Activated CD4-positive, alpha-beta T cell treated with anti-CD3 and anti-CD28 coated beads, Interleukin-2, Interleukin-6, amounts not matched to agents 100 ng/mL and 50 ng/mL, durations not matched to agents 16 hours and 8 hours (primary cell): Measurements from ENCODE around the gene CCDC33.
A peak's percentile ranks its signal among the peaks of the same experiment; 100 is the strongest.

Experiments used
- DNase-seq: peaks from one replicate; pipeline ENCODE4 v3.0.0-alpha.2; 2020

Gene CCDC33

DNA sequence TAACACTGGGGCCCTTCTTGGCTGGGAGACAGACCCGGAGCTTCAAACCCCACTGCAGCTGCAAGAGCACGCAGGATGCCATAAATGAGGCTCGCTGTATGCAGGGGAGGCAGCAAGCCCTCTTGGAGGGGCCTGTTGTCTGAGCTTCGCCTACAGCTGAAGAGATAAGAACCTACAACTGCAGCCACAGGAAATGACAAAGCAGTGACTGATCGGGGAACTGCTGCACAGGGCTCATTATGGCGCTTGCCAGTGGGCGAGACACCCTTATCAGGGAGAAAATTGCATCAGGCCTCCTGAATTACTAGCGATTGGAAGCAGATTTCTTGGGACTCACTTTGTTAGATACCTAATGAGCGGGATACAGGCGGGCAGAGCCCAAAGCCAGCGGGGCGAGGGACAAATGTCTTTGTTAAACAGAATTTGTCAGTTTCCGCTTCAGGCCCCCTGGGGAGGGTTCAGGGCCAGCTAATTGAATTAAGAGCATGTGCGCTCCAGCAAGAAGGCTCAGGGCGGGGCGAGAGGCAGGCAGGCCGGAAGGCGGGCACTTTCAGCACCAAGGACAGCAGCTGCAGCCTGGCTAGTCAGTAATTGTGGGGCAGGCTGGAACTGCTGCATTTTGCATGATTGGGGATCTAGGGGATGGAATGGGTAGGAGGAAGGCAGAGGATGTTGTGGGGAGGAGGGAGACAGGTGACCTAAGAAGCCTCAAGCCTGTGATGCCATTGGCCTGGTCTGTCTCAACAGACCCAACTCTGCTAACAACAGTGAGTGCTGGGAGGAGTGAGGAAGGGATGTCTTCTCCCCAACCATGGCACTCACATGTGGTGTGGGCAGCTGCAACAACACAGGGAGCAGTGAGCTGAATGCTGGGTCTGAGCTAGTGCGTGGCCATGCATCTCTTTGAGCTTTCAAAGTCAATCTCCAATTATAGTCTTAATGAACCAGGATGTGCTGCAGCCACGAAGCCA, 55.3 kb downstream of the CCDC33 start:
- DNase-seq, result peak; percentile 77

DNA sequence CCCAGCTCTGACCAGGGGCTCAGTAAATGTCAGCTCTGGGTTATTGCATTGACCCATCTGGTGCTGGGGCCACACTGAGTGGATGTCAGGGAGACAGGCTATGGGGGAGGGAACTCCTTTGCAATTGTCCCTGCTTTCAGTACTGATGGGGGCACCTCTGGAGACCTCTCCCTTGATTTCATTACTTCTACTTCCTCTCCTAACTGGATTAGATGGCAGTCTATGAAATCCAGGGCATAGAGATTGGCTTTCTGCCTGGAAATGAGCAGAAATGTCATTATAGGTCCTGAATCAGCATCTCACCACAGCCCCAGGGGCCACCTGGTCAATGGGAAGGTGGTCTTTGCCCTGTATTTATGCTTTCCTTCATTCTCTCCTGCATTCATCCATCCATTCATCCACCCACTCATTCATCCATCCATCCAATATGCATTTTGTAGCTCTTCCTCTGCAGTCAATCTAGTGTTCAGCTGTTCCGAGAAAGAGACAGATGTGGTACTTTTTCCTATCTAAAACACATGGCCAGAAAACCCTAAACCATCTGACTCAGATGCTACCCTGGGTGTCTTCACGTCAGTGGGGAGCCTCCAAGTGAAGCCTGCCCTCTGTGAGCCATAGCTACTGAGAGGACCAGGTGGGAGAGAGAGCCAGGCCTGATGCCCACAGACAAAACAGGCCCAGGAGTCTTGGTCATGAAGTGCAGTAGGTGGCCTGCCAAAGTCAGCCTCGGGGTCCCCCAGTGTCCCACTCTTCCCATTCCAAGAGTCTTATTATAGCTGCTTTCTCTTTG, 57.1 kb downstream of the CCDC33 start:
- DNase-seq, result no peak

DNA sequence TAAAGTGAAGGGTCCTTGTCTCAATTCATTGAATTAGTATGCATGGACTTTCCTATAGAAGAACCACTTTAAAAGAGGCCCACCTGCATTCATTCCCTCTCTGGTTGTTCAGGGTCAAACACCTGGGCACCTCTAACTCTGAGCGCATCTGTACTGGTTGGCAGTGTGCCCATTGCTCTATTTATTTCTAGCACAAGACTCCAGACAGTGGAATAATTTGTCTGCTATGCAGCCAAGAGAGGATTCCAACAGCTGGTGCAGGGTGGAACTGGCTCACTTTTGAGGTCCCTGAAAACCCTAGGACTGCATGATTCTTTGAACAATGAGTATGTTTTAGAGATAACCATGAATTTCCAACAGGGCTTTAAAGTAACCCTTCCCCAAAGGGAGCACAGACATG, 57.9 kb downstream of the CCDC33 start:
- no peak for DNase-seq

DNA sequence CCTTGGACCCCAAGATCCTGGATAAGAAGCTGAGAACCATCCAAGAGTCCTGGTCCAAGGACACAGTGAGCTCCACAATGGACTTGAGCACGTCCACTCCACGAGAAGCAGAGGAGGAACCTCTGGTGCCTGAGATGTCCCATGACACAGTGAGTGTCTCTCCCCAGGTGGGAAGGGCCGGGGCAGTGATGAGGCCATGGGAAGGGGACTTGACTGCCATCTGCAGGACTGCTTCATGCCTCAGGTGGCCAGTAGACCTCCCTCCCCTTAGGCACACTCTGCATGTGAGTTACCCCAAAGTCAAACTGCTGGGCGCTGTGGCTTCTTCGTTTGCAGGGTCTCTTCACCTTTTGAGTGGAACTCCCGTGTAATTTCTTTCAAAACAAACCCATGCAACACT, 59.7 kb downstream of the CCDC33 start:
- DNase-seq, result no peak

DNA sequence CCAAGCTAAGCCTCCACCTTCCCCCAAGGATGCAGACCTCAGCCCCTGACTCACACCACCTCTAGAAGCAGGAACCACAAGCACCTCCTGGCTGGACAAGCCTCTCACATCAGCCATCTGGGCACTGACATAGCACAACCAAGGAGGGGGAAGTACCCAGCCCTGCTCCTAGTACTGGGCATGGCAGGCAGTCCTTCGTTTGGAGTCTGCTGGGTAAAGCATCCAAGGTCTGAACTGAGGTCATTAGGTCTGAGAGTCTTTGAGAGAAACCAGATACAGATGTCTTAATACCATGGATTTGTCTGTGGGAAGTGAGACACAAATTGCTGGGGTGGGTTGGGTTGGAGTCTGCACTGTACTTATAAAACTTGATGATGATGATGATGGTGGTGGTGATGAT, 61.8 kb downstream of the CCDC33 start:
- DNase-seq, result no peak

DNA sequence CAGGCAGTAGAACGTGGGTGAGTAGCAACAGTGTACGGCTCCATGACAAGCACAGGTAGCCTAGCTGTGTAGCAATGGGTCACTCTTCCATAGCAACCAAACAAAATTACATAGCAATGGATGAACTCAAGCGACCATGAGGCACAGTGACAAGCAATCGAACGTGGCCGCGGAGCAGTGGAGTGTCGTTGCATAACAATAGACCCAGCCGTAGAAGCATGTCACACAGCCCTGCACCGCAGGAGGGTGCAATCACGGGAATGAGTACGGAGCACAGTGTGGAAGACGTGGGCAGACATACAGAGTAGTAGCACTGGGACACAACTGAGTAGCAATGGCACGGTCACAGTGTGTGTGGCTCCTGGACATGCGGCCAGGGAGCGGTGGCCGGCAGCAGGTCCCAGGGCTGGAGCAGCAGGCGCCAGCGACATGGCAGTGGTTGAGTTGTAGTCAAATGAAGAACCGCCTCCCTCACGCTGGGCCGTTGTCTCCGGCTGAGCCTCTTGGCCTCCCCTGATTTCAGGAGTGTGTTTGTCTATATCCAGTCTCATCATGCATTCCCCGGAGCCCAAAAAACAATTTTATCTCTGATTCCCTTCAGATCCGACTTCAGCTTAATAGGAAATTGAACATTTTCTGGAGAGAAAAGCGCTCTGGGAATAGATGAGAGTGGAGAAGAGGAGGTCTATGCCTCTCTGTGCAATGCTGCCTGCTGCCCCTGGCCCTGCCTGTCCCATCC, 64.1 kb downstream of the CCDC33 start:
- DNase-seq, result no peak

DNA sequence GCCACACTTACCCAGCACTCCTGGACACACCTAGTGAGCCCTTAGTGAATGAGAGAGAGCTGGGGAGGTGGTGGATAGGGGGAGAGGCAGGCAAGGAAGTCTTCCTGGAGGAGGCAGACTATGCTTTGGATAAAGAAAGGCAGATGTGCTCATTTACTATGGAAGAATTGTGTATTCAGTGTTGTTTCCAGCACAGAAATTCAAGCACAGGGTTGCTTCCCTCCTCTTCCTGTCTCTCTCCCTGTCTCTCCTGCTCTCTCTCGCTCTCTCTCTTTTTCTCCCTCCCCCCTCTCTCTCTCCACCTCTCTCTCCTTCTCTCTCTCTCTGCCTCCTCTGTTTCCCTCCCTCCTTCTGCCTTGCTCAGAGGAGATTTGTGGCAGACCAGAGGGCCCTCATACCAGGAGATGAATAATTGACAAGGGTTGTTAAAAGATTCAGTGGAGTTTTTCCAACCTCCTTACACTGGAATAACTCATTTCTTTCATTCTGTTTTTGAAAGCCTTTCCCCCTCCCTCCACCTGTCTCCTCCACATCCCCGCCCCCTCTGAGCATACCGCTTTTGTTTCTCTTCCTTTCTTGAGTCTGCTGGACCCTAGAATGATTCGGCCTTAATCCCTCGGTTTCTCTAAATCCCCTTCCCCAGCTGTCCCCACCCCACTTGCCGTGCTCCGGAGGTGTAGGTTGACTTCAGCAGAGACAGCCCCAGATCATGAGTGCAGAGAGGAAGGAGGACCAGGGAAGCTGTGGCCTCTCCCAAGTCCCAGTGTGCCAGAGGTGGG, 65.6 kb downstream of the CCDC33 start:
- no peak for DNase-seq

DNA sequence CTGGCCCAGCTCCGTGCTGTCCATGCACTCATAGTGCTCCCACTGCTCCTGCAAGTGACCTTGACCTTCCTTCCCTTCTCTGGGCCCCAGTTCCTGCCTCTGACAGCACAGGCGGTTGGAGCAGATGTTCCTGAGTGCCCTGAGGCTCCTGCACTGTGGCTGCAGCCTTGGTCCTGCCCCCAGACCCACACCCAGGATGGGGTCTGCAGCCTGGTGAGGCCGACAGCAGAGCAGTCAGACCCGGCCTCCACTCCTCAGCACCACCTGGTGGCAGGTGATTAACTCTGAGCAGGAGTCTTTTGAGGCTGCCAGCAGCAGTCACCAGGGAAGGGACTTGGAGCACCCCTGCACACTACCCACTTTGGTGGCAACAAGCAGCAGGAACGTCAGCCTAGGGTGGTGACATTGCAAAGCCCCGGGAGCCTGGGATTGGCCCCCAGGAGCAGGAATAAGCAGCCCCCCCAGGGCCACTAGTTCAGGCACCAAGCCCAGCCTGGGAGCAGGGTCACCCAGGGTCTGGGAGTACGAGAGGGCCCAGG, 66.8 kb downstream of the CCDC33 start:
- DNase-seq, result peak; percentile 40

DNA sequence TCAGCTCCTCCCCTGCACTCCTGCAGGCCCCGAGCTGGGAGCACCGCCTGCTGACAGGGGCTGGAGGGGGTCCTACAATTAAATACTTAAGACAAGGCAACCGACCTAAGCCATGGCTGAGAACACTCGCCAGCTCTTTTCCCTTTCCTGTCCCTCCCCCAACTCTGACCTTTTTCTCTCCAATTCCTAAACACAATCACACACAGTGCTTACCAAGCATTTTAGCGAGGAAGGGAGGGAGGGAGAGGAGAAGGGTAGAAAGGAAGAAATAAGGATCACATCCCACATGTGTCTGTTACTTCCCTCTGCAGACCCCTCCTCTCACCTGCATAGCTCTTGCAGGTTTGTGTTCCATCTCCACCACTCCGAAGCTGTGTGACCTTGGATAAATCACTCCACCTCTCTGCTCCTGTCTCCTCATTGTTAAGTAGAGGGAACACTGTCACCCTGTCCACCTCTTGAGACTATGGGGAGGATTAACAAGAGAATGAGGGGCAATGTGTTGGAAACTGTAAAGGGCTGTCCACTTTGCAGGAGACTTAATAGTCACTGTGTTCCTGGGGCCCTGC, 67.7 kb downstream of the CCDC33 start:
- DNase-seq, result no peak

DNA sequence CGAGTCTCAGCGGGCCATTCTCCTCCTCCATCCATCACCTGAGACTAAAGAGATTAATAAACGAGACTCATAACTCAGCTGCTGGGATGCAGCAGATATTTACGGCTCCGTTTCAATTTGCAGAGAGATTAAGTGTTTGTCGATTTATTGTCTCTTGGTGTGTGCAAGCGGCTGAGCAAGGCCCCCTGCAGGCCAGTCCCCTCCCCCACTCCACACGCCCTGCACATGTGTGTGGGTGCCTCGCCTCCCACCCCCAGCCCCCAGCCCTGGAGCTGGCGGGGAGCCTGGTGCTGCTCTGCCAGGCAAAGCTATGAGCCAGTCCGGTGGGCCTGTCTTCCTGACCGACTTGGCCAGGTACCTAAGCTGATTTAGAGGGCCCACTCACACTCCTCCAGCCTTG, 68.3 kb downstream of the CCDC33 start:
- DNase-seq, result no peak

DNA sequence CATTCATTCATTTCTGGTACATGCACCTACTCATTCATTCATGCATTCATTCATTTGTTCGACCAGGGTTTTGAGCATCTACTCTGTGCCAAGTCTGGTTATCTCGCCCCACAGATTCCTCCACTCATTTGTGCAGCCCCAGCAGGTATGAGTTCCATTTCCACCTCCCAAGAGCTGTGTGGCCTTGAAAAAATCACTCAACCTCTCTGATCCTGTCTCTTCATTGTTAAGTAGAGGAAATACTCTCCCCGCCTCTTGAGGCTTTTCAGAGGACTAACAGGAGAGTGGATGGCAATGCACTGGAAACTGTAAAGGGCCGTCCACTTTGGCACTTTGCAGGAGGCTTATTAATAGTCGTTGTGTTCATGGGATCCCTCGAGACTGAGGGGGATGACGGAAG, 69.6 kb downstream of the CCDC33 start:
- DNase-seq, result no peak

DNA sequence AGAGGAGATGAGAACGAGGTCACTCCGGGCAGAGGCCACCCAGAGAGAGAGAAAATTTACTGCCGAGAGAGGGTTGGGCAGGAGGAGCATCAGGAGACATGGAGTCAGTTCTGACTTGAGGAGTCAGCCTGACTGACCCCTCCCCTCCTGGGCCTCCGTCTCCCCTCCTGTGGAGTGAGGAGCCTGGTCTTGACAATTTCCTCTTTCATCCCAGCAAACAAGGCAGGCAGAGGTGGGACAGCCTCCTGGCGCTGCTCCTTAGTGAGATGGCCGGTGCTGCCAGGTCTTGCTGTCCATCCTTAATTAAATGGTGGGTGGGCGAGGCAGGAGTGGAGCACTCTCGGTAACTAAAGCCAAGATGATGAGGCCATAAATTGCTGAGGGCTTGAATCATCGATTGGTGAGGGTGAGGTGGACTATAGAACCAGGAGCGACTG, 70.7 kb downstream of the CCDC33 start:
- no peak for DNase-seq

DNA sequence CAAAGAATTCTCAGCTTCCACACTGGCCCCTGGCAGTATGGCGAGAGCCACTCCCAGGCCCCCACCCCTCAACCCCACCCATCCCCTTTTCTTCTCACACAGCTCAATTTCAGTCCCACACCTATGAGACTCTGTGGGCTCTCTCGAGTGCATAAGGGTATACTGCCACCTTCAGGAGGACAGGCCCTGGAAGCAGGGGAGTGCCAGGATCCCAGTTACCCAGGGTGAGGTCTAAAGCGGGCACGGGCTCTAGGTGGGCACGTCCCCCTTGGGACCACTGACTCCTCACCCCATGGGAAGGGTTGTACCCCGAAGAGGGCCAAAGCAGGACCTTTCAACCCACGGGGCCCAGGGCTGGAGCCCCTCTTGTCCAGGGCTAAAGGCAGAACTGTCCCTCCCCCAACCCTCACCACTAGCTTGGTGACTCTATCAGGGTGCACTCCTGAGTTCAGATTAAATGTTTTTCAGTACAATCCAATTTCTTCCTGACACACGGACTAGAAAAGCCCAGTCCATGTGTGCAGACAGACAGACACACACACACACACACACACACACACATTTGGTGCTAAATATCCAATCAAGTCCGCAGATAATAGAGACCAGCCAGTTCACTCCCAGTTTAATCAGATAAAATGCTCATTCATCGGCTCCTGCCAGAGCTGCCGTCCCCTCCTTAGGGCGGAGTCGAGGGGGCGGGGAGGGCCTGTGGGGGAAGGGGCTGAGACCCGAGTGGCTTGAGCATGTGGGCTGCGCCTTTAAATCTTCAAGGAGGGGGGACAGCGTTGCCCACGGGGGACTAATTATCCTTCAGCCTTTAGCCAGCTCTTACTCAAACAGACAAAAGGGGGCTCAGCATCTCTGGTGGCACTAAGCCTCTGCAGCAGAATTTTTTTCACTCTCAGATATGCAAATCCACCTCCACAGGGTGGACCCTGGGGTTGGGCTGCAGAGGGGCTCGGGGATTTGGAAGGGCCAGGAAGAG, 72.0 kb downstream of the CCDC33 start:
- peak; percentile 56 for DNase-seq

DNA sequence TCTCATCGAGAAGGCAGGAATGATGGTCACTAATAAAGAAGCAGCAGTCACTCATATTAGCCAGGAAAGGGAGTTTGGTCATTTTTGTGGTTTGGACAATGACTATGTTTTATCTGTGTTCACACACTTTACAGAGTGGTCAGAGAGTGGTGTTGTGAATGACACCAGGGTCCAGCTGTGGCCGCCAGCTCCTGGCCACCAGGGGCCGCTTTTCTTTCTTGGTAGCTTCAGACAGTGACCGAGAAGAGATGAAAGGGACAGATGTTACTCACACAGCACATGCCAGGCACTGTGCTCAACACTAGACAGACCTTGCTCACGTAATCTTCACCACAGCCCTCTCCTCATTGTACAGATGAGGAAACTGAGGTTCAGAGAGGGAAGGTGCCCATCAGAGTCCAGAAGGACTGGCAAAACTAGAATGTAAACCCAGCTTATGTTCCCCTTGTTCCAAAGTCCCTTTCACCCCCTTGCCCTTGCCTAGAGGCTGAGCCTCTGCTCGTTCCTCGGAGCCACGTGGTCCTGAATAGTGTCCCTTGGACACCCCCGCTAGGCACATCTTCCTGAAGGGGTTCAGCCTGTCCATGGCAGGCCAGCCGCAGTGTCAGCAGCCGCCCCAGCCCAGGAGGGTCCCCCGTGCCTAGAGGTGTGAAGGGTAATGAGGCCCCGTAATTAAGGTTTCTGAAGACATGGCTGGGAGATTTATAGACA, 75.8 kb downstream of the CCDC33 start:
- no peak for DNase-seq

DNA sequence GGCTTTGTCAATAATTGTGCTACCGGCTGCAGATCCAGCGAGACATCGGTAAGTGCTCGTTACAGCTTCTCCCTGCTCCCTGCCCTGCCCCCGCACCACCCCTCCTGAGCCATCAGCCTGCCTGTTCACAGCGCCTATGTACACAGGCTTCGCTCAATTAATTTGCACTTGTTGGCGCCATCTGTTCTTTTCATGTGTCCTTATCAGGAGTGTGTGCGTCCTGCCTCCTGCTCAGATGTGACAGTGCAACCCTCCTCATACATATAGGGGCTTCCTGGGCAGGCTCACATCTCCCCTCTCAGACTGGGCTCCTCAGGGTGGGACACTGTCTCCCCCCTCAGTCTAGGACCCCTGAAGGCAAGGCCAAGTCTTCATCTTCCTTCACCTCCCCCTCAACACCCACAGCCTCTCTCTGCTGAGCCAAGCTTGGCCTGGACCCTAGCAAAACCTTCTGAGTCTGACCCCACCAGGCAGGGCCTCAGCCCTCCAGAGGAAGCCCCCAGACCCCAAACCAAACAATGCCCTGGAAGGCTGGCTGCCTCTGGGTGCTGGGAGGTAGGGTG, 76.4 kb downstream of the CCDC33 start:
- DNase-seq, result no peak

DNA sequence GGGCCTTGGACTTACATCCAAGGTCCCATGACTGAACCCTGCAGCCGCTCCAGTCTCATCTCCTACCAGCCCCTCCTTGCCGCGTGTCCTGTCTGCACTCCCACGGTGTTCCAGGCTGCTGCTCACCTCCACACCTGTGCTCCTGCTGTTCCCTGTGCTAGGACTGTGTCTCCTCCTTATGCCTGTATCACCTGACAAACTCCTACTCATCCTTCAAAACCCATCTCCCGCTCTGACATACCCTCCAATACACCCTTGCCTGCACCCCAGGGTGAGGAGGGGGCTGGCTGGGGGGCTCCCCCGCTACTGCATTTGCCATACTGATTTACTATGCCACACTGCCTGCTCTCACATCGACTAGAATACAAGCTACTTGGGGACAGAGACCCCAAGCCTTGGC, 77.8 kb downstream of the CCDC33 start:
- no peak for DNase-seq

DNA sequence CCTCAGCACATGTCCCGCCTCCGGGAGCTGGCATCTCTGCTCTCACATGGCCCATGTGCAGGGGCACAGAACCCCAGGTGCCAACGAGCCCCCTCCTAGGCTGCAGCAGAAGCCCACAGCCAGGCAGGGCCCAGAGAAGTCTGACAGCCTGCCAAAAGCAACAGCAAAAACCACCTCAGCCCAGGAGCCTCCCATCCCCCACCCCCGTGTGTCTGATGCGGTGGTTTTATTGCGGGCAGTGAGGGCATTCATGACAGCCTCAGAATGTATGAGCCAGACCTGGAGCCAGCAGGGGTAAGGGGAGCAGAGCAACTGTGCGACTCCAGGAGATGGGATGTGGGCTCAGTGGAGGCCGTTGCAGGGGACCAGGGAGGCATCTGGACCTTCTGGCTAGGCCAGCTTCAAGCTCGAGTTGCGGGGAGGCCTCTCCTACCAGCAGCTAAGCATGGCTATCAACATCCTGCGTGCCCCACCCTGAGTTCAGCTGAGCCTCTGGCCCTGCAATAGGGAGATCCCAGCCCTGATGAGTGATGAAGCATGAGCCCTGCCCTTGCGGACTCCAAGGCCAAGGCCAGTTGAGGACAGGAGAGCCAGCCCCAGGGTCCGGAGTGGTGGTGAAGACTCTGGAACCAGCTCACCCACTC, 78.8 kb downstream of the CCDC33 start:
- DNase-seq, result no peak

DNA sequence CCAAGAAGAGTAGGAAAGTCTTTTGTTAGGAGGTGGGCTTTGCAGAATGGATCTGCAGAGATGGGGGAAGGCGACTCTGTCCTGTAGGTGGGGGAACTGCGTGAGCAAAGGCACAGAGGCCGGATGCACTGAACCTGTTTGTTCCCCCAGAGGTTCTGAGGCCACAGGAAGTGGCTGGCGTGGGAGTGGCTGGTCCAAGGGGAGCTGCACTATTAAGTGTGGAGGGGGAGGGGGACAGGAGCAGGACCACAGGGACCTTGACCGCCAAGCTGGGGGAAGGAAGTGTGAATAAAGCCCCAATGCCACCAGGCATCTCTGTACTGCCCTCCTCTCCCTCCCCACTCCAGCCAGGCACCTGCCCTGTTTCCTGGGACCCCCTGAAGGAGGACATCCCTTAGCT, 79.5 kb downstream of the CCDC33 start:
- DNase-seq, result peak; percentile 23

DNA sequence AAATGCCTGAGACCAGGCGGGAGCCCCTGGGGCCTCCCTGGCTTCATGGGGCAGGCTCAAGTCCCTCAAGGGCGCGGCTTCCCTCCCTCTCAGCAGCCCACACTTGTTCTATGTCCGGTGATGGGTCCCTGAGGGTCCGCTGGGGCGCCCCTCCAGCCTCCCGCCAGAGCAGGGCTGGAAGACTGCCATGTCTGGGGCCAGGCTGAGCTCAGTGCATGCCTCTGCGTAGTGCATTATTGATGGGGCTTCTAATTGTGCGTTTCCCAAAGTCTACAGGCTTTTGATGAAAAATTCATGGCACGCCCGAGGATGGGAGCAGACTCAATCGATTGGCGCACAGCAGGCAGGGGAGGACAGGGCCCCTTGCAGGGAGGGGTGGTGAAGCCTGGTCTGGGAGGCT, 80.0 kb downstream of the CCDC33 start:
- DNase-seq, result no peak
